Measurements from ENCODE around the gene KIAA1217. TPM values are rescaled to one million over a fixed set of nuclear protein-coding genes. Genes with fewer than 3 reads are reported as not detected.
"Not testable (repeated sequence)": the region's sequence is repeated elsewhere in the genome, so short reads cannot be mapped to it uniquely, and the experiment has no call there.

Gene KIAA1217
- total RNA-seq, 1 donor from 2014 or later, result 16.2 TPM

DNA sequence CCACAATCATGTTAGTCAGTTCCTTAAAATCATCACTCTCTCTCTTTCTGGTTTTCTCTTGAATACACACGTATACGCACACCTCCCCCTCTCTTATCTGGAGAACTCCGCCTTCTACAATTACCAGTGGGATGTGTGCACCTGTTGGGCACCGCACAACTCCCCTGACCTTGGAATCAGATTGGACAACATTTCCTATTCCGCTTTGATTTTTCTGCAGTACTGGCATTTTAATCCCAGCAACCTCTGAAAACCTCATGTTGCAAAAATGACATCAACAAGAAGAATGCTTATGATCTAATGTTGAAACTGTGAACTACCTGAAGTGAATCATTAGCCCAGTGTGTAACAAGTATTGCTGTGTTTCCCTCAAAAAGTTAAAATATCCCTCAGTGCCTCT, 109.6 kb downstream of the KIAA1217 start:
- Histone ChIP-seq H3K9me3 (ENCODE audit: control insufficient read depth in 3 of 3, low read length in 3 of 3) (no peaks in the 10 kb centered on the region), H3K4me3 (ENCODE audit: low read length in 3 of 3) (no peak overlapping the region), H3K4me1 (ENCODE audit: control insufficient read depth in 3 of 3, insufficient read depth in 3 of 3, low read length in 3 of 3) (peaks cover 2 to 9% (median 6%) of the 10 kb centered on the region in 3 donors), H3K36me3 (ENCODE audit: control insufficient read depth in 3 of 3, insufficient read depth in 3 of 3, low read length in 3 of 3) (no peaks in the 10 kb centered on the region), H3K27me3 (ENCODE audit: control insufficient read depth in 3 of 3, insufficient read depth in 3 of 3, low read length in 3 of 3) (no peaks in the 10 kb centered on the region), H3K9ac (ENCODE audit: low read depth in 1 of 3, low read length in 3 of 3) (no peak overlapping the region), H3K27ac (ENCODE audit: low read depth, low read length) (no peak overlapping the region)

- no peak overlapping the region for H3K27ac ChIP-seq (ENCODE audit: low read depth, low read length)
- H3K27me3 ChIP-seq (ENCODE audit: control insufficient read depth in 3 of 3, insufficient read depth in 3 of 3, low read length in 3 of 3), result no peaks in the 10 kb centered on the region
- no peaks in the 10 kb centered on the region for H3K9me3 ChIP-seq (ENCODE audit: control insufficient read depth in 3 of 3, low read length in 3 of 3)
- no peaks in the 10 kb centered on the region for H3K36me3 ChIP-seq (ENCODE audit: control insufficient read depth in 3 of 3, insufficient read depth in 3 of 3, low read length in 3 of 3)
- no peak overlapping the region for H3K9ac ChIP-seq (ENCODE audit: low read depth in 1 of 3, low read length in 3 of 3)
- H3K4me3 ChIP-seq (ENCODE audit: low read length in 3 of 3), result no peak overlapping the region
- H3K4me1 ChIP-seq (ENCODE audit: control insufficient read depth in 3 of 3, insufficient read depth in 3 of 3, low read length in 3 of 3), result peaks cover 10 to 18% (median 13%) of the 10 kb centered on the region in 3 donors
Measured at GRCh38 chr10:24320373-24320772, 111.4 kb downstream of the KIAA1217 start.

DNA sequence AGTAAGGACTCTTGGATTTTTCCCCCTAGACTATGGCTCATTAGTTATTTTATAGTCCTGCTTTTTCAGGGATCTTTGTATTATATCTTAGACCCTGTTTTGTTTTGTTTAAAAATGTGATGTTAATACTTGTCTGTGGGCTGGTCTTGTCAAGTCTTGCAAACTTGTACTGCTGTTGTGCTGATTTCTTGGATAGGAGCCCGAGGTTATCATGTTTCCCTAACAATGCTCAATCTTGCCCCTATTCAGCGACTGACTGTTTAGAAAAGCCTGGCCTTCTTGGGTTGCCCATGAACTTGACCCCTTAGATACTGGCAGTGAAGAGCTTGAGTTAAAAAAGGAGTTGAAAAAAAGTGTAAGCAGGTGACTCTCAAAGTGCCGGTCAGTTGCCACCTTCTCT, 115.7 kb downstream of the KIAA1217 start:
- H3K4me1 ChIP-seq (ENCODE audit: control insufficient read depth in 3 of 3, insufficient read depth in 3 of 3, low read length in 3 of 3), result peaks cover 9 to 10% (median 9%) of the 10 kb centered on the region in 3 donors
- H3K36me3 ChIP-seq (ENCODE audit: control insufficient read depth in 3 of 3, insufficient read depth in 3 of 3, low read length in 3 of 3), result no peaks in the 10 kb centered on the region
- no peak overlapping the region for H3K27ac ChIP-seq (ENCODE audit: low read depth, low read length)
- no peak overlapping the region for H3K4me3 ChIP-seq (ENCODE audit: low read length in 3 of 3)
- H3K9me3 ChIP-seq (ENCODE audit: control insufficient read depth in 3 of 3, low read length in 3 of 3), result no peaks in the 10 kb centered on the region
- H3K27me3 ChIP-seq (ENCODE audit: control insufficient read depth in 3 of 3, insufficient read depth in 3 of 3, low read length in 3 of 3), result no peaks in the 10 kb centered on the region
- H3K9ac ChIP-seq (ENCODE audit: low read depth in 1 of 3, low read length in 3 of 3), result no peak overlapping the region

DNA sequence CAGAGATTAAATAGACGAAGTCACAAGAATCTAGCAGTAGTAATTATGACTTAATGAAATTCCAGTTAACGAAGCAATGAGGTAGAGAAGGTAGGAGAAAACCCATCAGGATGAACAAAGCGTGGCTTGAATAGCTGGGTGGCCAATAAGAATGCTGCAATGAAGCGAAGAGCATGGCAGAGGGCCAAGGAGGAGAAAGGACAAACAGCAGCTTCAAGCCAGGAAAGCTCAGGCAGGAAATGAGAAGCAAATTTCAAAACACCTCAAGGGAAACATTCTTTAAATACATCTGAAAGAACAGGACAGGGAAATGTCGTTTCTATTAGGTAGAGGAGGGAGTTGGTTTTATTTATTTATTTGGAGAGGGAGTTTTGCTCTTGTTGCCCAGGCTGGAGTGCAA, 122.5 kb downstream of the KIAA1217 start:
- Histone ChIP-seq H3K9me3 (ENCODE audit: control insufficient read depth in 3 of 3, low read length in 3 of 3) (no peaks in the 10 kb centered on the region), H3K4me3 (ENCODE audit: low read length in 3 of 3) (no peak overlapping the region), H3K36me3 (ENCODE audit: control insufficient read depth in 3 of 3, insufficient read depth in 3 of 3, low read length in 3 of 3) (no peaks in the 10 kb centered on the region), H3K27me3 (ENCODE audit: control insufficient read depth in 3 of 3, insufficient read depth in 3 of 3, low read length in 3 of 3) (no peaks in the 10 kb centered on the region), H3K9ac (ENCODE audit: low read depth in 1 of 3, low read length in 3 of 3) (no peak overlapping the region), H3K27ac (ENCODE audit: low read depth, low read length) (no peak overlapping the region), H3K4me1 (ENCODE audit: control insufficient read depth in 3 of 3, insufficient read depth in 3 of 3, low read length in 3 of 3) (peaks cover 0 to 17% (median 15%) of the 10 kb centered on the region in 3 donors)

DNA sequence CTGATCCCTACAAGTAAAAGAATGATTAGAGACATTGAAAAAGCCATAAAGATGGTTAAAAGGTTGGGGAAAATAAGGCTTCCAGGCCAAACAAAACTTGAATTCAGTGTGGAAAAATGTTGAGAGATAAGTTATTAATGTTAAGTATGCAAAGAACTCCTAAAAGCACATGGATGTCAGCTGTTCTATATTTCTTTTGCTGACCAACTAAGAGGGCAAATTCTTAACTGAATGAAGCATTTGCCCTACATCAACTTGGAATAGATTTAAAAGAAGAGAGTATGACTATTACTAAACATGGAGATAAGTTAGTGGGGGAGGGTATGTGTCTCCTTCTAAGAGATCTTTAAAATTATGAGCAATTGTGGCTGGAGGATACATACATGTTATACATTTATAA, 124.8 kb downstream of the KIAA1217 start:
- Histone ChIP-seq H3K36me3 (ENCODE audit: control insufficient read depth in 3 of 3, insufficient read depth in 3 of 3, low read length in 3 of 3) (no peaks in the 10 kb centered on the region), H3K27ac (ENCODE audit: low read depth, low read length) (no peak overlapping the region), H3K4me3 (ENCODE audit: low read length in 3 of 3) (no peak overlapping the region), H3K4me1 (ENCODE audit: control insufficient read depth in 3 of 3, insufficient read depth in 3 of 3, low read length in 3 of 3) (peaks cover 4 to 23% (median 13%) of the 10 kb centered on the region in 3 donors), H3K9ac (ENCODE audit: low read depth in 1 of 3, low read length in 3 of 3) (no peak overlapping the region), H3K27me3 (ENCODE audit: control insufficient read depth in 3 of 3, insufficient read depth in 3 of 3, low read length in 3 of 3) (no peaks in the 10 kb centered on the region), H3K9me3 (ENCODE audit: control insufficient read depth in 3 of 3, low read length in 3 of 3) (no peaks in the 10 kb centered on the region)

- H3K4me1 ChIP-seq (ENCODE audit: control insufficient read depth in 3 of 3, insufficient read depth in 3 of 3, low read length in 3 of 3), result peaks cover 4 to 23% (median 13%) of the 10 kb centered on the region in 3 donors
- no peaks in the 10 kb centered on the region for H3K36me3 ChIP-seq (ENCODE audit: control insufficient read depth in 3 of 3, insufficient read depth in 3 of 3, low read length in 3 of 3)
- H3K27ac ChIP-seq (ENCODE audit: low read depth, low read length), result no peak overlapping the region
- H3K9ac ChIP-seq (ENCODE audit: low read depth in 1 of 3, low read length in 3 of 3), result no peak overlapping the region
- no peaks in the 10 kb centered on the region for H3K9me3 ChIP-seq (ENCODE audit: control insufficient read depth in 3 of 3, low read length in 3 of 3)
- H3K4me3 ChIP-seq (ENCODE audit: low read length in 3 of 3), result no peak overlapping the region
- H3K27me3 ChIP-seq (ENCODE audit: control insufficient read depth in 3 of 3, insufficient read depth in 3 of 3, low read length in 3 of 3), result no peaks in the 10 kb centered on the region
Measured at GRCh38 chr10:24334279-24334939, 125.5 kb downstream of the KIAA1217 start.

DNA sequence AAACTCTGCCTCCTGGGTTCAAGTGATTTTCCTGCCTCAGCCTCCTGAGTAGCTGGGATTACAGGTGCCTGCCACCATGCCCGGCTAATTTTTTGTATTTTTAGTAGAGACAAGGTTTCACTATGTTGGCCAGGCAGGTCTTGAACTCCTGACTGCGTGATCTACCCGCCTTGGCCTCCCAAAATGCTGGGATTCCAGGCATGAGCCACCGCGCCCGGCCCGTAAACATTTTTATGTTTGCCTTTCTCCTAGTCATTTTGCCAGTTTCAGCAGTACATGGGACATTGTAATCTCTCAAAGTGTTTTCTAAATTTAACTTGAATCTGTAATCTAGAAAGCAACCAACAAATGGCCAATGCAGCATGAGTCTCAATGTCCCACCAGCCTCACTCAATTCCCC, 128.8 kb downstream of the KIAA1217 start:
- H3K27ac ChIP-seq (ENCODE audit: low read depth, low read length); H3K9ac ChIP-seq (ENCODE audit: low read depth in 1 of 3, low read length in 3 of 3): not testable (repeated sequence)

GRCh38 chr10:24339387-24339786, 130.4 kb downstream of the KIAA1217 start:
- Histone ChIP-seq H3K9me3 (ENCODE audit: control insufficient read depth in 3 of 3, low read length in 3 of 3) (no peaks in the 10 kb centered on the region), H3K4me1 (ENCODE audit: control insufficient read depth in 3 of 3, insufficient read depth in 3 of 3, low read length in 3 of 3) (peaks cover 12 to 20% (median 18%) of the 10 kb centered on the region in 3 donors), H3K27ac (ENCODE audit: low read depth, low read length) (no peak overlapping the region), H3K36me3 (ENCODE audit: control insufficient read depth in 3 of 3, insufficient read depth in 3 of 3, low read length in 3 of 3) (no peaks in the 10 kb centered on the region), H3K4me3 (ENCODE audit: low read length in 3 of 3) (no peak overlapping the region), H3K9ac (ENCODE audit: low read depth in 1 of 3, low read length in 3 of 3) (no peak overlapping the region), H3K27me3 (ENCODE audit: control insufficient read depth in 3 of 3, insufficient read depth in 3 of 3, low read length in 3 of 3) (no peaks in the 10 kb centered on the region)

More for the DNA sequence above, 128.8 kb downstream of the KIAA1217 start:
- H3K36me3 ChIP-seq (ENCODE audit: control insufficient read depth in 3 of 3, insufficient read depth in 3 of 3, low read length in 3 of 3); H3K27me3 ChIP-seq (ENCODE audit: control insufficient read depth in 3 of 3, insufficient read depth in 3 of 3, low read length in 3 of 3); H3K9me3 ChIP-seq (ENCODE audit: control insufficient read depth in 3 of 3, low read length in 3 of 3); H3K4me3 ChIP-seq (ENCODE audit: low read length in 3 of 3): not testable (repeated sequence)
- peaks cover 3 to 19% (median 7%) of the 10 kb centered on the region in 3 donors for H3K4me1 ChIP-seq (ENCODE audit: control insufficient read depth in 3 of 3, insufficient read depth in 3 of 3, low read length in 3 of 3)

- Histone ChIP-seq H3K27ac (ENCODE audit: low read depth, low read length) (no peak overlapping the region), H3K4me3 (ENCODE audit: low read length in 3 of 3) (no peak overlapping the region), H3K9me3 (ENCODE audit: control insufficient read depth in 3 of 3, low read length in 3 of 3) (no peaks in the 10 kb centered on the region), H3K4me1 (ENCODE audit: control insufficient read depth in 3 of 3, insufficient read depth in 3 of 3, low read length in 3 of 3) (peaks cover 19 to 28% (median 25%) of the 10 kb centered on the region in 3 donors), H3K27me3 (ENCODE audit: control insufficient read depth in 3 of 3, insufficient read depth in 3 of 3, low read length in 3 of 3) (no peaks in the 10 kb centered on the region), H3K9ac (ENCODE audit: low read depth in 1 of 3, low read length in 3 of 3) (no peak overlapping the region), H3K36me3 (ENCODE audit: control insufficient read depth in 3 of 3, insufficient read depth in 3 of 3, low read length in 3 of 3) (no peaks in the 10 kb centered on the region)
Measured at GRCh38 chr10:24340446-24340845, 131.5 kb downstream of the KIAA1217 start.

DNA sequence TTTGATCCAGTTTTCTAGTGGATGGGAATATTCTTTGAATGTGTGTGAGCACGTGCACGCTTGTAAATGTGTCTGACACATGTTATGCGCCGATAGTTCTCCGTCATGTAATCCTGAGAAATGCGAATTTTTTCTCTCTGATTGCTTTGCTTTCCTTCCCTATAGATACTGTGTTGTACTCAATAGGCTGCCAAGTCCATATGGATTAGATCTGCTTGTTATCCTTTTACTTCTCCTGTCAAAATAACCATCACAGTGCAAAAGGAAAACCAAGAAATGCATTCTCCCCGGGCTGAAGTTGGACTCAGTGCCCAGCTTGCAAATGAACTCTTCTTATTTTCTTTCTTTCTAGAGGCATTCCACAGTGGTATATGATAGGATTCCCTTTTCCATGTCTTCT, 131.9 kb downstream of the KIAA1217 start:
- Histone ChIP-seq H3K9me3 (ENCODE audit: control insufficient read depth in 3 of 3, low read length in 3 of 3) (no peaks in the 10 kb centered on the region), H3K9ac (ENCODE audit: low read depth in 1 of 3, low read length in 3 of 3) (no peak overlapping the region), H3K27ac (ENCODE audit: low read depth, low read length) (peak overlapping the region; percentile 37), H3K27me3 (ENCODE audit: control insufficient read depth in 3 of 3, insufficient read depth in 3 of 3, low read length in 3 of 3) (no peaks in the 10 kb centered on the region), H3K4me3 (ENCODE audit: low read length in 3 of 3) (peak overlapping the region in 1 of 3 donors; percentile 20), H3K4me1 (ENCODE audit: control insufficient read depth in 3 of 3, insufficient read depth in 3 of 3, low read length in 3 of 3) (peaks cover 19 to 28% (median 25%) of the 10 kb centered on the region in 3 donors), H3K36me3 (ENCODE audit: control insufficient read depth in 3 of 3, insufficient read depth in 3 of 3, low read length in 3 of 3) (no peaks in the 10 kb centered on the region)

All from skeletal muscle tissue (tissue), 4 donors.